Caco-2 (cell line): ENCODE data around the gene EPHB2. TPM values are rescaled to one million over a fixed set of nuclear protein-coding genes. Genes with fewer than 3 reads are reported as not detected.

Experiments used
- BruUV-seq: library from RNA; stranded (reverse); fragments of 400-500 nt; replicated peaks from 2 replicates; lab custom pipeline; 2021; lab: Mats Ljungman, UMichigan
- CTCF ChIA-PET: fragments of 300-600 bp; sonication (Branson Sonifier 250); formaldehyde crosslinking; loops from one replicate; lab custom pipeline; 2022; ENCODE audit warnings: antibody characterized with exemption; lab: Charles Lee
- POLR2A ChIA-PET: fragments of 300-600 bp; sonication (Branson Sonifier 250); formaldehyde crosslinking; loops from one replicate; lab custom pipeline; 2022; ENCODE audit warnings: antibody characterized with exemption; lab: Charles Lee
- DNase-seq, 2 experiments: peaks; one replicate each; pipeline versions ENCODE4 v3.0.0 to v3.0.0-alpha.2; 2020 to 2022
- H3K27me3 ChIP-seq: replicated peaks from 2 replicates; pipeline ENCODE4 v1.6.0; 2011; ENCODE audit warnings: low read length; ENCODE audit not compliant: control insufficient read depth, insufficient read depth
- H3K36me3 ChIP-seq: 2 replicates; pipeline ENCODE4 v1.5.1; 2011; ENCODE audit warnings: low read length; ENCODE audit not compliant: control insufficient read depth, insufficient read depth
- H3K4me1 ChIP-seq: fragments of 250-450 bp; sonication (Bioruptor Pico); 2 replicates; pipeline ENCODE4 v1.5.1; 2020; ENCODE audit warnings: mild to moderate bottlenecking
- H3K4me3 ChIP-seq: 2 replicates; pipeline ENCODE4 v1.5.1; 2011; ENCODE audit warnings: low read depth, mild to moderate bottlenecking, control low read depth, low read length
- H3K9me3 ChIP-seq: fragments of 250-450 bp; sonication (Bioruptor Pico); 2 replicates; pipeline ENCODE4 v1.5.1; 2020; ENCODE audit warnings: mild to moderate bottlenecking, moderate library complexity
- H3K27ac Mint-ChIP-seq: one replicate; pipeline ENCODE4 v1.8.0; 2022; ENCODE audit warnings: mixed read lengths; ENCODE audit not compliant: unreplicated experiment
- H3K27me3 Mint-ChIP-seq: one replicate; pipeline ENCODE4 v1.8.0; 2022; ENCODE audit warnings: mixed read lengths; ENCODE audit not compliant: insufficient read depth, unreplicated experiment
- H3K36me3 Mint-ChIP-seq: one replicate; pipeline ENCODE4 v1.8.0; 2022; ENCODE audit warnings: mild to moderate bottlenecking, mixed read lengths; ENCODE audit not compliant: insufficient read depth, unreplicated experiment
- H3K4me1 Mint-ChIP-seq: one replicate; pipeline ENCODE4 v1.8.0; 2022; ENCODE audit warnings: low read depth, mixed read lengths; ENCODE audit not compliant: unreplicated experiment
- H3K4me3 Mint-ChIP-seq: one replicate; pipeline ENCODE4 v1.8.0; 2022; ENCODE audit warnings: mild to moderate bottlenecking, moderate library complexity, mixed read lengths; ENCODE audit not compliant: unreplicated experiment
- H3K9me3 Mint-ChIP-seq: one replicate; pipeline ENCODE4 v1.8.0; 2022; ENCODE audit warnings: mixed read lengths; ENCODE audit not compliant: unreplicated experiment
- CTCF ChIP-seq, 2 experiments: fragments of 200-600 bp in 1 of 2; IDR thresholded peaks; 1 replicate in 1 of 2; 2 replicates in 1 of 2; pipeline versions ENCODE4 v1.5.1 to v1.8.0; 2011 to 2022; ENCODE audit warnings: antibody characterized with exemption in 1 of 2, control low read depth in 1 of 2, inconsistent platforms in 1 of 2, low read depth in 1 of 2, low read length in 1 of 2, mild to moderate bottlenecking in 1 of 2, moderate library complexity in 1 of 2; ENCODE audit not compliant: insufficient read depth in 1 of 2, severe bottlenecking in 1 of 2, unreplicated experiment in 1 of 2
- intact Hi-C: fragments of 100-400 bp; cut with micrococcal nuclease; formaldehyde crosslinking; loops from one replicate; pipeline ENCODE4 v1.10.0; 2022; ENCODE audit not compliant: unreplicated experiment
- total RNA-seq: library from RNA; stranded (reverse); gene quantifications from 2 replicates; pipeline ENCODE4 v1.2.3, GENCODE V29; 2022

EPHB2 gene
- total RNA-seq, 1 experiment from 2014 or later = 30.1 TPM

- peaks cover 6% of the 10 kb centered on the region for H3K4me1 Mint-ChIP-seq
- Histone ChIP-seq H3K4me1 (no peaks in the 10 kb centered on the region), H3K4me3 (no peak overlapping the region), H3K9me3 (no peaks in the 10 kb centered on the region), H3K36me3 (no peaks in the 10 kb centered on the region), H3K27me3 (no peaks in the 10 kb centered on the region)
- TF ChIP-seq CTCF (IDR thresholded peaks at IDR 0.05; ENCODE audit: insufficient read depth in 1 of 2, low read depth in 1 of 2, low read length in 1 of 2, severe bottlenecking in 1 of 2, unreplicated experiment in 1 of 2) = no peak
- no TSS peak for BruUV-seq
- no peak for DNase-seq
- POLR2A ChIA-PET = no interaction called here
- no peak overlapping the region for H3K4me3 Mint-ChIP-seq
- H3K27ac Mint-ChIP-seq = no peak overlapping the region
- no peaks in the 10 kb centered on the region for H3K36me3 Mint-ChIP-seq
- no peaks in the 10 kb centered on the region for H3K27me3 Mint-ChIP-seq
- no peaks in the 10 kb centered on the region for H3K9me3 Mint-ChIP-seq
- CTCF ChIA-PET = no interaction called here
- intact Hi-C loops = no loop called here
Observed at GRCh38 chr1:22850281-22850680, 139.6 kb downstream of the EPHB2 start.

GRCh38 chr1:22850681-22851080 lies 140.0 kb downstream of the EPHB2 start:
- Mint-ChIP-seq H3K4me3 (no peak overlapping the region), H3K27ac (no peak overlapping the region), H3K36me3 (no peaks in the 10 kb centered on the region), H3K4me1 (peaks cover 2% of the 10 kb centered on the region), H3K9me3 (no peaks in the 10 kb centered on the region), H3K27me3 (no peaks in the 10 kb centered on the region)
- ChIA-PET POLR2A (no interaction called here), CTCF (no interaction called here)
- no peaks in the 10 kb centered on the region for H3K36me3 ChIP-seq
- intact Hi-C loops = no loop called here
- DNase-seq = no peak
- no peaks in the 10 kb centered on the region for H3K27me3 ChIP-seq
- no peaks in the 10 kb centered on the region for H3K9me3 ChIP-seq
- no peaks in the 10 kb centered on the region for H3K4me1 ChIP-seq
- BruUV-seq = no TSS peak
- no peak for TF ChIP-seq CTCF (IDR thresholded peaks at IDR 0.05; ENCODE audit: insufficient read depth in 1 of 2, low read depth in 1 of 2, low read length in 1 of 2, severe bottlenecking in 1 of 2, unreplicated experiment in 1 of 2)
- no peak overlapping the region for H3K4me3 ChIP-seq

DNA sequence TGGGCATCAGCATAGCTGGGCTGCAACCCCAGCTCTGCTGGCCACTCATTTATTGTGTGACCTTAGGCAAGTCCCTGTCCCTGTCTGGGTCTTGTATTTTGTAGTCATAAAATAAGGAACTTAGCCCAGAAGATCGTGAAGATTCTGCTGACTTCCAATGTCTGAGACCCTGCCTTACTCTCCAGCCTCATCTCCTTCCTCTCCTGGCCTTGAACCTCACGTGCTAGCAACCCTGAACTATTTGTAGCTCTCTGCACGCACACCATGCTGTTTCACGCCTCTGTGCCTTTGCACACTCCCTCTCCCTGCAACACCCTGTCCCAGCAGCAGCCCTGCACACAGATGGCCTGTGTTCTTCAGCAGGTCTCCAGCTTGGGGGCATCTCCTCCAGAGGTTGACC lies 140.9 kb downstream of the EPHB2 start:
- no peak for TF ChIP-seq CTCF (IDR thresholded peaks at IDR 0.05; ENCODE audit: insufficient read depth in 1 of 2, low read depth in 1 of 2, low read length in 1 of 2, severe bottlenecking in 1 of 2, unreplicated experiment in 1 of 2)
- Mint-ChIP-seq H3K9me3 (no peaks in the 10 kb centered on the region), H3K36me3 (no peaks in the 10 kb centered on the region), H3K4me3 (no peak overlapping the region), H3K27ac (no peak overlapping the region), H3K27me3 (no peaks in the 10 kb centered on the region), H3K4me1 (no peaks in the 10 kb centered on the region)
- no peak for DNase-seq
- no TSS peak for BruUV-seq
- ChIA-PET POLR2A (no interaction called here), CTCF (interaction anchor here (0.7 kb wide), 1 partner anchor 10 kb away, joined by 3 read pairs; no protein-coding TSS in a partner anchor)
- no peaks in the 10 kb centered on the region for H3K4me1 ChIP-seq
- intact Hi-C loops = no loop called here
- no peaks in the 10 kb centered on the region for H3K9me3 ChIP-seq
- no peak overlapping the region for H3K4me3 ChIP-seq
- H3K27me3 ChIP-seq = no peaks in the 10 kb centered on the region
- H3K36me3 ChIP-seq = no peaks in the 10 kb centered on the region
